Rectal smooth muscle tissue (tissue), 1 donor: ENCODE measurements around the gene KBTBD4.

Source experiments
- H3K27ac ChIP-seq: one replicate; pipeline ENCODE4 v1.7.0; 2013; ENCODE audit warnings: low read depth, low read length, inconsistent platforms
- H3K27me3 ChIP-seq: one replicate; pipeline ENCODE4 v1.7.0; 2013; ENCODE audit warnings: low read length; ENCODE audit not compliant: control insufficient read depth, insufficient read depth
- H3K36me3 ChIP-seq: one replicate; pipeline ENCODE4 v1.7.0; 2013; ENCODE audit warnings: low read length; ENCODE audit not compliant: control insufficient read depth, insufficient read depth
- H3K4me1 ChIP-seq: one replicate; pipeline ENCODE4 v1.7.0; 2013; ENCODE audit warnings: low read length; ENCODE audit not compliant: control insufficient read depth, insufficient read depth
- H3K4me3 ChIP-seq: one replicate; pipeline ENCODE4 v1.7.0; 2013; ENCODE audit warnings: low read length
- H3K9ac ChIP-seq: one replicate; pipeline ENCODE4 v1.7.0; 2013; ENCODE audit warnings: low read length

Gene KBTBD4

DNA sequence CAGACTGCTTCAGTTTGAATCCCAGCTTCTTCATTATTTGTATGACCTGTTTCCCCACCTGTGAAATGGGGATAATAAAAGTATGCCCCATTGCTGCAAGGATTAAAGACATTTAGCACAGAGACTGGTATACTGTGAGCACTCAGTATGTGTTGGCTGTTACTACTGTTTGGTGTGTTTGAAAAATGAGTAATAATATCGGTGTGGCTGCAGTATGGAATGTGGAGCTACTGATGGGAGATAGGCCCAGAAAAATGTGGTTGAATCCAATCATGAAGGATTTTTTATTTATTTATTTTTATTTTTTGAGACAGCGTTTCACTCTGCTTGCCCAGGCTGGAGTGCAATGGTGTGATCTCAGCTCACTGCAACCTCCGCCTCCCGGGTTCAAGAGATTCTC lies 24.5 kb upstream of the KBTBD4 start:
- no peaks in the 10 kb centered on the region for H3K4me1 ChIP-seq
- no peak overlapping the region for H3K27ac ChIP-seq
- no peaks in the 10 kb centered on the region for H3K27me3 ChIP-seq
- no peak overlapping the region for H3K9ac ChIP-seq
- H3K36me3 ChIP-seq, result no peaks in the 10 kb centered on the region
- no peak overlapping the region for H3K4me3 ChIP-seq

DNA sequence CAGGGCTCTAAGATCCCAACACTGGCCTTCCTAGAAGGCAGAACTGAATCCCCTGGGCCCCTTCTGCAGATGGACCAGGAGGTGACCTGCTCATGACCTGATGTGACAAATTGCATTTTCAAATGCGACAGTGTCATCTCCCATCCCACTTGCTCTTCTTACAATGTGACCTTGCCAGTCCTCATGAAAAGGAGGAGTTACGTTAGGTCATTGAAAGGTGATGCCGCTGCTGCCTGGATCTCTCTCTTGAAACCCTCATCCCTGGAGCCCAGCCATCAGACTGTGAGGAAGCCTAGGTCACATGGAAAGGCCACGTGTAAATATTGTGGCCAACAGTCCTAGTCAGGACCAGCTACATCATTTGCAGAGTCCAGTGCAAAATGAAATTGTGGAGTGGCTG lies 21.1 kb upstream of the KBTBD4 start:
- Histone ChIP-seq H3K4me3 (no peak overlapping the region), H3K27ac (no peak overlapping the region), H3K9ac (no peak overlapping the region), H3K36me3 (no peaks in the 10 kb centered on the region), H3K27me3 (peaks cover 3% of the 10 kb centered on the region), H3K4me1 (no peaks in the 10 kb centered on the region)

DNA sequence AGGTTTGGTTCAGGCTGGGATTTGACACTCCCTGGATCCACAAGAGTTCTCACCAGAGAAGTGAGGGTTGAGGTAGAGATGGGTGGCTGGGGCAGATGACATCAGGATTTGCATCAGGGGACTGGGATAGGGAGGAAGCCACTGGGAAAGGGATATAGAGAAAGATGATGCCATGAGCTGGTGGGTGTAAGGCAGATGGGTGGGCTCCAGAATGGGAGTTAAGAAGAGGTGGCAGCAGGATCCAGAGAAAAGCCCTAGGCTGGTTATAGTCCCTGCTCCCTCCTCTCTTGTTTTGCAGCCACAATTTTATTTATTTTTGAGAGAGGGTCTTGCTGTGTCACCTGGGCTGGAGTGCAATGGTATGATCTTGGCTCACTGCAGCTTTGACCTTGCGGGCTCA lies 17.2 kb upstream of the KBTBD4 start:
- Histone ChIP-seq H3K9ac (no peak overlapping the region), H3K4me3 (no peak overlapping the region), H3K36me3 (no peaks in the 10 kb centered on the region), H3K4me1 (no peaks in the 10 kb centered on the region), H3K27me3 (peaks cover 18% of the 10 kb centered on the region), H3K27ac (no peak overlapping the region)

DNA sequence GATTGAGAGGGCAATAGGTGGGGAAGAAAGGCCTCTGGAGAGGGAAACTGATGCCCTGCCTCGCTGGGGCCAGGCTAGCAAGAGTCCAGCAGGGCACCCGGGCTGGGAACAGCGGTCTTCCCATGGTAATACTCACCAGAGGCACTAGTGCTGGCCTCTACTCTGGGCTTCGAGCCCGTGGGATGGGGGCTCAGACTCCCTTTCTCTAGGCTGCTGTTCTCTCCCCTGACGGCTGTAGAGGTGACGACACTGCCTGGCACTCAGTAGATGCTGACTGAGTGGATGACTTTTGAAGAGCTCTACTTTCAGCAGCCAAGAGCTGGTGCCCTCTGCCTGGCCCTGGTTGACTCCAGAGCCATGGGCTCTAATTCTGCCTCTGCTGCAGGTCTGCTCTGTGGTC lies 16.3 kb upstream of the KBTBD4 start:
- Histone ChIP-seq H3K9ac (no peak overlapping the region), H3K36me3 (no peaks in the 10 kb centered on the region), H3K4me3 (no peak overlapping the region), H3K27me3 (peaks cover 18% of the 10 kb centered on the region), H3K27ac (no peak overlapping the region), H3K4me1 (no peaks in the 10 kb centered on the region)

DNA sequence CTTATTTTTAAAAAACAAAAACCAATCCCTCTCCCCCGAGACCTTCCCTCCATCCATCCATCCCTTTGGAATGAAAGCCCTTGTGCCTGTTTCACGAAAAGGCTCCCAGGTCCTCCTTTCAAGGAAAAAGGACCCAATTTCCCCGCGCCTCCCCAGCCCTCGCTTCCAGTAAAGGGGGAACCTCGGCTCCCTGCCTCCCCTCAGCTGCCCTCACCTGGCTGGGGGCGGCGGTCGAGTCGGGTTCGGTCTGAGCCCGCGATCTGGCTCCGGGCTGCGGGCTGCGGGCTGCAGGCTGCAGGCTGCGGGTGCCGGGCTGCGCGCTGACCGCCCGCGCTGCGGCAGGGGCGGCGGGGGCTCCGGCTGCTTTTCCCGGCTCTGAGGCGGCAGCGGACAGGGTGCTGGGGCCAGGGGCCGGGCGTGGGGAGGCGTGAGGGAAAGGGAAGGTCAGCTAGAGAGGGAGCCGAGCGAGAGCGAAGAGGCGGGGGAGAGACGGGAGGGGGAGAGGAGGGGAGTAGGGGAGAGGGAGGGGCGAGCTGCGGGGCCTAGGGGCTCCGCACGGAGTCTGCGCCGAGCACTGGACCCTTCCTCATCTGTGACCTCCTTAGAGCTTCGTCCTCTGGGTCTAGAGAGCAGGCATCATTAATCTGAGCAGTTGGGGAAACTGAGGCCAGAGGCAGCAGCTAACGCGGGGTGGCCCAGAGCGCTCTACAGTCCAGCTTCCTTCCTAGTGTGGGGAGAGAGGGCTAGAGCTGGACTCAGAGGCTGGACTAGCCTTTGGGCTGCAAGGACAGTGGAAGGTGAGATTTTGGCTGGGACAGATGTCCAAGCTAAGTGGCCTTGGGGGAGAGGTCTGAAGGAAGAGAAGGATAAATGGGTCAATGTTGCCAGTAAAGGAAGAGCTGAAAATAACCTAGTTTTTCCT lies 15.4 kb upstream of the KBTBD4 start, which contains the start of gene C1QTNF4:
Gene C1QTNF4, minus strand, starts transcription at position 478 of the 922 bp plus-strand sequence. CDS start 3,601 bp downstream, outside the sequence.
- H3K9ac ChIP-seq, result no peak within 1 kb of the TSS
- H3K27ac ChIP-seq, result no peak within 1 kb of the TSS
- peaks cover 18% of the 10 kb centered on the region for H3K27me3 ChIP-seq
- H3K36me3 ChIP-seq, result no peaks in the 10 kb centered on the region
- no peak within 1 kb of the TSS for H3K4me3 ChIP-seq
- H3K4me1 ChIP-seq, result no peaks in the 10 kb centered on the region

DNA sequence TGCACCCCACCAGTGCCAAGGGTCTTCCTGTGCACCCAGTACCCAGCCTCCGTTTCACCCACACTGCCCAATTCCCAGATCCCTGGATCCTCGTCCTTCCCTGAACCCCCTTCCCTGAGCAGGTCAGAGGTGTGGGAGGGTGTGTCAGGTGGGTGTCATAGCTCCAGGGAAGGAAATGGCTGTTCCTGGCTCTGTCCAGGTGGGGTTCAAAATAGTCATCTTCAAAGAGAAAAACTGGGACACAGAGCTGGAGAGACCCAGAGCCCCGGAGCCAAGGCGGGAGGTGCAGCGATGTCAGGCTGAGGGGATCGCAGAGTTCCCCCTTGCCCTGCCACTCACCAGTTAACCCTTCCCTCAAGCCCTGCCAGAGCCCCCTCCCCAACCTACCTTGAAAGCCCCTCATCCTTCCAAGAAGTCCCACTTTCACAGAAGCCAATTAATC lies 14.7 kb upstream of the KBTBD4 start:
- Histone ChIP-seq H3K27ac (no peak overlapping the region), H3K4me1 (no peaks in the 10 kb centered on the region), H3K36me3 (no peaks in the 10 kb centered on the region), H3K27me3 (peaks cover 18% of the 10 kb centered on the region), H3K9ac (no peak overlapping the region), H3K4me3 (no peak overlapping the region)

DNA sequence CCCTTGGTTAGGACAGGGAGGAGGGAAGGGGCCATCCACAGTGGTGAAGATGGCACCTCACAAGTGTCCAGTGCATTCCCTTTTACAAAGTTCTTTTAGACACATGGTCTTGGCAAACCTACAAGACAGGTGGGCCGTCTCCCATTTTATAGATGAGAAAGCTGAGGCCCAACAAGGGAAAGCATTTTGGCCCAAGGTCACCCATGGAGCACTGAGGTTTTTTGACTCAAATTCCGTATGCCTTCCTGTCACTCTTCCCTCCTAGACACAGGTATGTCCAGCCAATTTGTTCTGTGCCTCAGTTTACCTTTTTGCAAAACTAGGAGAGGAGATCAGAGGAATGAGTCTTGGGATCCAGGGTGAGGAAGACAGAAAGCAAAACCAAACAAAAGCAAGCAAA lies 14.2 kb upstream of the KBTBD4 start:
- no peak overlapping the region for H3K27ac ChIP-seq
- H3K9ac ChIP-seq, result no peak overlapping the region
- no peaks in the 10 kb centered on the region for H3K4me1 ChIP-seq
- H3K27me3 ChIP-seq, result peaks cover 18% of the 10 kb centered on the region
- no peaks in the 10 kb centered on the region for H3K36me3 ChIP-seq
- no peak overlapping the region for H3K4me3 ChIP-seq

DNA sequence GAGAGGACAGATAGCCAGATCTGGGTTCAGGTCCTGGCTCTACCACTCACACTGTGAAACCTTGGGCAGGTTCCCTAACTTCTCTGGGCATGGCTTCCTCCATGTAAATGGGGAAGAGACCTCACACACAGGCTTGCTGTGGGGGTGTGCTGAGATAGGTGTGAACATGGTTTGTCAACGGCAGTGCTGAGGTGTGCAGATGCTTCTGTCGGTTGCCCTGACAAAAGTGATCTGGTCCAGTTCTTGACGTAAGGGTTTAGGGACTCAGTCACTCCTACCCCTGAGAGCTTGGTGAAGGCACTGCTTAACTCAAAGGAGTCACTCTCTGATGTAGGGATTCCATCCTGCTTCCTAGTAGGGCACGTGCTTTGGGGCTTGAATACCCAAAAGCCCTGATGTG lies 13.5 kb upstream of the KBTBD4 start:
- Histone ChIP-seq H3K4me3 (no peak overlapping the region), H3K36me3 (no peaks in the 10 kb centered on the region), H3K9ac (no peak overlapping the region), H3K4me1 (no peaks in the 10 kb centered on the region), H3K27me3 (peaks cover 18% of the 10 kb centered on the region), H3K27ac (no peak overlapping the region)

DNA sequence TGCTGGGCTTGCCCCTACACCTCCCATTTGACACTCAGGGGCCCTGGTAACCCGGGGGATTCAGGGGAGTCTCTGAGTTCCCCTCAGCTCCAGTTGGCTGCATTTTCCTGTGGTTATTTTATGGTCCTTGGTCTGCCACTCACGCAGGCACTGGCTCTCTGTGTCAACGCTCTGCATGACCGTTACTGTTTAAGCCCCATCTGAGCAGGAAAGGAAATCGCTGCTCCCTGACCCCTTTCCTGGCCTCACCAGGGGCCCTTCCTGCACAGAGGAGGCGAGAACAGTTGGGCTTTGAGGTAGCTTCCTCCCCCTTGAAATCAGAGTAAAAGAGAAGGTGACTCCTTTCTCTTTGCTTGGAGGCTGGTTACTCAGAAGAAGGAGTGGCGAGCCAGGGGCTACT lies 13.0 kb upstream of the KBTBD4 start:
- Histone ChIP-seq H3K4me3 (no peak overlapping the region), H3K27ac (no peak overlapping the region), H3K36me3 (no peaks in the 10 kb centered on the region), H3K9ac (no peak overlapping the region), H3K27me3 (peaks cover 18% of the 10 kb centered on the region), H3K4me1 (no peaks in the 10 kb centered on the region)

DNA sequence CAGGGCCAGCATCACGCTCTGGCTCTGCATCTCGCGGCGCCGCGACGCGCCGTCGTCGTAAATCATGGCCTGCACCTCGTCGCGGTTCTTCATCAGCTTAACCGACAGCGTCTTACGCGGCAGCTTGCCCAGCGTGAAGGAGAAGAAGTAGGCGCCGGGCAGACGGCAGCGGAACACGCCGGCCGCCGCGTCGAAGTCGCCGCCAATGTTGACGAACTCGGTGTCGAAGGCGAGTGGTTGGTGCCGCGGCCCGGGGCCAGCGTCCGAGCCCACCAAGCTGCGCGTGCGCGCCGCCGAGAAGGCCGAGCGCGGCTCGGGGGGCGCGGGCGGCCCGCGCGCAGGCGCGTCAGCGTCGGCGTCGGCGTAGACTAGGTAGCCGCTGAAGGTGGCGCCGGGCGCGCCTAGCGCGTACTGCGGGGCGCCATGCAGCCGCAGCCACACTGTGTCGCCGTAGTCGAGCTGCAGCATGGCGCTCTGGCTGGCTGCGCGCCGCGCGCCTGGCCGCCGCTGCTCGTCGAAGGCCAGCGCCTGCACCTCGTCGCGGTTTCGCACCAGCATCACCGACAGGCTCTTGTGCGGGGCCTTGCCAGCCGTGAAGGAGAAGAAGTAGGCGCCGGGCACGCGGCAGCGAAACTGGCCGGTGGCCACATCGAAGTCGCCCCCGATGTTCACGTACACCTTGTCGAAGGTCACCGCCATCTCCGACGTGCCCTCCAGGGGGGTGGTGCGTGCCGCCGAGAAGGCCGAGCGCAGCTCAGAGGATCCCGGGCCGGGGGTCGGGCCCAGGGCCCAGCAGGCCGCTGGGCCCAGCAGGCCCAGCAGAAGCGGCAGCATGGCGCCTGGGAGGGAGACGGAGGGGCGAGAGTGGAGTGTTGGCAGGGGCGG lies 11.4 kb upstream of the KBTBD4 start:
- no peak overlapping the region for H3K9ac ChIP-seq

DNA sequence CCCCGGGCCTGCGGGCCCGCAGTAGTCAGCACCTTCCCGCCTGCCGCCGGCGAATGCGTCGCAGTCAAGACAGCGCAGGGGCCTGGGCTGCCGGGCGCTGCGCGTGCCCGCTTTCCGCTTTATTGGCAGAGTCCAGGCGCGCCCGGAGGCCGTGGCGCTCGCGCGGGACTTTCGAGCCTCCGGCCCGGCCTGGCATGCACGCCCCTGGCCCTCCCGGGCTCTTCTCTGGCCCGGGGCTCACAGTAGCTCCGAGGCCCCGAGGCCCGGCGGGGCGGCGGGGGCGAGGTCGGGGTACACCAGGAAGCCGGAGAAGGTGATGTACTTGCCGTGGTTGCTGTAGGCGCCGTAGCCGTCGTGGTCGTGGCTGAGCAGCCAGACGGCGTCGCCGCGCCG lies 10.8 kb upstream of the KBTBD4 start:
- Histone ChIP-seq H3K27me3 (peaks cover 13% of the 10 kb centered on the region), H3K4me3 (peak overlapping the region; percentile 52), H3K4me1 (no peaks in the 10 kb centered on the region), H3K27ac (peak overlapping the region; percentile 4), H3K36me3 (no peaks in the 10 kb centered on the region), H3K9ac (no peak overlapping the region)

More for the DNA sequence above, 11.4 kb upstream of the KBTBD4 start:
- H3K27me3 ChIP-seq, result peaks cover 18% of the 10 kb centered on the region
- H3K4me3 ChIP-seq, result peak overlapping the region; percentile 52
- H3K27ac ChIP-seq, result peak overlapping the region; percentile 4
- H3K4me1 ChIP-seq, result no peaks in the 10 kb centered on the region
- H3K36me3 ChIP-seq, result no peaks in the 10 kb centered on the region

DNA sequence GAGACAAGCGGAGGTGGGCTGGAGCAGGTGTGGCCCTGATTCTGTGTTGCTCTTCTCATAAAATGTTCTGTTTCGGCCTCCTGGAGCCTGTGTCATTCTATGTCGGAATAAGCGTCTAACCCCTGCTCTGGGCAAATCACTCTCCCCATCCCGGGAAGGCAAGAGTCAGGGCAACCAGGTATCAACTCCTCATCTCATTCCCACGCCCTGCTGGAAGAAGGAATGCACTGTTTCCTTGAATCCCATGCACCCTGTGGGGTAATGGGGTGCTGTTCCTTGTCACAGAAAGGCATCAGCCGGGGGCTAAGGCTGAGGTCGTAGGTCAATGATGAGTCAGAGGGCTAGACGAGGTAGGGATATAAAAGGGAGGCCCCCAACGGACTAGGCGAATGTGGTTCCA lies 10.3 kb upstream of the KBTBD4 start:
- Histone ChIP-seq H3K27ac (no peak overlapping the region), H3K27me3 (peaks cover 10% of the 10 kb centered on the region), H3K9ac (no peak overlapping the region), H3K36me3 (peaks cover 3% of the 10 kb centered on the region), H3K4me3 (peak overlapping the region; percentile 52), H3K4me1 (no peaks in the 10 kb centered on the region)
